ENCODE measurements around the gene CCNB3.
"Not testable (repeated sequence)": the region's sequence is repeated elsewhere in the genome, so short reads cannot be mapped to it uniquely, and the experiment has no call there.

CCNB3 gene, protein sequence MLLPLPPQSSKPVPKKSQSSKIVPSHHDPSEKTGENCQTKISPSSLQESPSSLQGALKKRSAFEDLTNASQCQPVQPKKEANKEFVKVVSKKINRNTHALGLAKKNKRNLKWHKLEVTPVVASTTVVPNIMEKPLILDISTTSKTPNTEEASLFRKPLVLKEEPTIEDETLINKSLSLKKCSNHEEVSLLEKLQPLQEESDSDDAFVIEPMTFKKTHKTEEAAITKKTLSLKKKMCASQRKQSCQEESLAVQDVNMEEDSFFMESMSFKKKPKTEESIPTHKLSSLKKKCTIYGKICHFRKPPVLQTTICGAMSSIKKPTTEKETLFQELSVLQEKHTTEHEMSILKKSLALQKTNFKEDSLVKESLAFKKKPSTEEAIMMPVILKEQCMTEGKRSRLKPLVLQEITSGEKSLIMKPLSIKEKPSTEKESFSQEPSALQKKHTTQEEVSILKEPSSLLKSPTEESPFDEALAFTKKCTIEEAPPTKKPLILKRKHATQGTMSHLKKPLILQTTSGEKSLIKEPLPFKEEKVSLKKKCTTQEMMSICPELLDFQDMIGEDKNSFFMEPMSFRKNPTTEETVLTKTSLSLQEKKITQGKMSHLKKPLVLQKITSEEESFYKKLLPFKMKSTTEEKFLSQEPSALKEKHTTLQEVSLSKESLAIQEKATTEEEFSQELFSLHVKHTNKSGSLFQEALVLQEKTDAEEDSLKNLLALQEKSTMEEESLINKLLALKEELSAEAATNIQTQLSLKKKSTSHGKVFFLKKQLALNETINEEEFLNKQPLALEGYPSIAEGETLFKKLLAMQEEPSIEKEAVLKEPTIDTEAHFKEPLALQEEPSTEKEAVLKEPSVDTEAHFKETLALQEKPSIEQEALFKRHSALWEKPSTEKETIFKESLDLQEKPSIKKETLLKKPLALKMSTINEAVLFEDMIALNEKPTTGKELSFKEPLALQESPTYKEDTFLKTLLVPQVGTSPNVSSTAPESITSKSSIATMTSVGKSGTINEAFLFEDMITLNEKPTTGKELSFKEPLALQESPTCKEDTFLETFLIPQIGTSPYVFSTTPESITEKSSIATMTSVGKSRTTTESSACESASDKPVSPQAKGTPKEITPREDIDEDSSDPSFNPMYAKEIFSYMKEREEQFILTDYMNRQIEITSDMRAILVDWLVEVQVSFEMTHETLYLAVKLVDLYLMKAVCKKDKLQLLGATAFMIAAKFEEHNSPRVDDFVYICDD (N-terminal part only)

DNA sequence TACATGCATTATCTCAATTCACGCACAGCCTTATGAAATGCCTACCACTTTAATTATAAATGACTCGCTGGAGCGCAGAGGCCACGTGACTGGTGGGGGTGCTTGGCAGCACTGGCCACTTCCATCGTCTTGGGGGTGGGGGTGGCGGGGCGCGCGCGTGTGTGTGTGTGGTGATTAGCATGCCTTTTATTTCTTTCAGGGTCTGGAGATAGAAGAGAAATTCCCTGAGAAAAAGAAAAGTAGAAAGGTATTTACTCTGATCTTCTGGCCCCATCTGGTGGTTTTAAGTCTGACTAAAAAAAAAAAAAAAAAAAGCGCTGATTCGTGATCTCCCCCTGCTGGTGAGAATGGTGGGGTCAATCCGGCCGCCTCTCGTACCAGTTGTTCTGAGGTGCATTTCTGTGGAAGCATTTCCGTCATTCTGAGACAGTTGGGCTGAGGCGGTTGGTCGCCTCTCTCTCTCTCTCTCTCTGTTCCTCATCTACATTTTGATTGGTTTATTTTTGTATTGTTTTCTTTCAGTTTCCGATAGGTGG lies at the start of gene CCNB3:
Gene CCNB3 (plus strand): TSS at position 402 of the 536 bp plus-strand sequence. CDS start 80,399 bp downstream, outside the sequence.
- peak; percentile 20 for DNase-seq (ENCODE audit: low read depth)

DNA sequence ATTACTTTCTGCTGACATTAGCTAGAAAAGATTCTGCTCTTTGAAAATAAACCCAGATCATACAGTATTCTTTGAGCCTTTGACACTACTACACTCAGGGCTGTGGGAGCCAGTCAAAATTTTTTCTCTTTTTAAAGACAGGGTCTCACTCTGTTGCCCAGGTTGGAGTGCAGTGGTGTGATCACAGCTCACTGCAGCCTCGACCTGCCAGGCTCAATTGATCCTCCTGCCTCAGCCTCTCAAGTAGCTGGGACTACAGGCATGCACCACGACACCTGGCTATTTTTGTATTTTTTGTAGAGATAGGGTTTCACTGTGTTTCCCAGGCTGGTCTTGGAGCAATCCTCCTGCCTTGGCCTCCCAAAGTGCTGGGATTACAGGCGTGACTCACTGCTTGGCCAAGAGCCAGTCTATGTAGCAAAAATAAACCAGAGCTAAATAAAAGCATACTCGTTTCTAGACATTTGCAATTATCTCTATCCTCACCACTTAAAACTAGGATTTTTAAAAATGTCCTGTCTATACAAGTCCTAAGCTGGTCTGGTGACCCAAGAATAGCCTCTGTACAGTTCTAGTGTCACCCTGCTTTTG lies 46.9 kb upstream of the CCNB3 start:
- DNase-seq (ENCODE audit: low read depth), result no peak

DNA sequence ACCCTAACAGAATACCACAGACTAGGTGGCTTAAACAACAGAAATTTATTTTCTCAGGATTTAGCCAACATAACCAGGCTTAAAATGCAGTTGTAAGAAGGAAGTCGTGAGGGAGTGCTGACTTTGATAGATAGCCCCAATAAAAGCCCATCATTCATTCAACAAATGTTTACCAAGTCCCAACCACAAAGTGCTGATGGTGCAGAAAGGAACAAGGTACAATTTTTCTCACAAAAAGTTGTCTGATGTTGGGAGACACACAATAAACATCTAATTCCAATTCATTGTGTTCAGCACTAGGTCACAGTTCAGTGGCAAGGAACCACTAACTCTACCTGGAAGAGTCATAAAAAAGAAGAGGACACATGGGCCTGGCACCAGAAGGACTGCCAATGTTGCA lies 46.0 kb upstream of the CCNB3 start:
- DNase-seq (ENCODE audit: low read depth), result no peak

DNA sequence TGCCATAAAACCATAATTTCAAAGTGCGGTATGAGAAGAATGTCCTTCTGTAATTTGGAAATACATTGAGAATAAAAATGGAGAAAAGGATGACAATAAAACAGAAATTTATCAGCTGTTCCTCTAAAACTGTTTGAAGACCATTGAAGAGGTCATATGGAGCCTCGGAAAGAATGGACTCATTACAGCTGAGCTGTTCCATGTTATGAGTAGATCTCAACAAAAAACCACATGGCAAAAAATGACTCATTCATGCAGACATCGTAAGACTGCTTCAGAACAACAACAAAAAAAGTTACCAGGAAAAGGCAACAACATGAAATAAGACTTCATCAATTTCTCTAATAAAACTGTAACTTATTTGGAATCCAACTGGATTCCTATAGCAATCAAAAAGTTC lies 43.4 kb upstream of the CCNB3 start:
- DNase-seq (ENCODE audit: low read depth), result no peak

GRCh38 chrX:50165727-50166126 lies 38.8 kb upstream of the CCNB3 start:
- no peak for DNase-seq (ENCODE audit: low read depth)

DNA sequence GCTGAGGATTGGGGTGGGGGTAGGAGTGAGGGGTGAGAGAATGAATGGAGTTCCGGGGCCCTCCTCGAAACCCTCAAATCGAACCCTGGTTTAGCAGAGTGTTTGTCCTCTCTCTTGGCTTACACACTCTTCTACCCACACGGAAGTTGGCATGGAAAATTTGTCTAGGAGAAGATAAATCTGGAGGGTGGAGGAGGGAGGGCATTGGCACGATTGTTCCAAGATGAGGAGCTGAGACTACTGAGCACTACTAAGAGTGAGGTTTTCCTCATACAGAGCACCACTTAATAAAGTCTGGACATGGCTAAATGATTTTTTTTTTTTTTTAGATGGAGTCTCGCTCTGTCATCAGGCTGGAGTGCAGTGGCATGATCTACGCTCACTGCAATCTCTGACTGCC lies 37.2 kb upstream of the CCNB3 start:
- DNase-seq (ENCODE audit: low read depth), result no peak

DNA sequence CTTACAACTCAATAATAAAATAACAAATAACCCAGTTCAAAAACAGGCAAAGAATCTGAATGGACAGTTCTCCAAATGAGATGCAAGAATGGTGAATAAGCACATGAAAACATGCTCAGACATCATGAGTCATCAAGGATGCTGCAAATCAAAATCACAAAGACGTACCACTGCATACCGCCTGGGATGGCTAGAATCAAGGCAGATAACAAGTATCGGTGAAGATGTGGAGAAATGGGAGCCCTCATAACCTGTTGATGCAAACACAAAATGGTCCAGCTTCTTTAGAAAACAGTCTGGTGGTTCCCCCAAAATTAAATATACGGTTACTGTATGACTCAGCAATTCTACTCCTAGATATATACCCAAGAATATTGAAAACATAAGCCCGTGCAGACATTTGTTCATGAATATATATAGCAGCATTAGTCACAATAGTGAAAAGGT lies 36.3 kb upstream of the CCNB3 start:
- DNase-seq (ENCODE audit: low read depth), result no peak

DNA sequence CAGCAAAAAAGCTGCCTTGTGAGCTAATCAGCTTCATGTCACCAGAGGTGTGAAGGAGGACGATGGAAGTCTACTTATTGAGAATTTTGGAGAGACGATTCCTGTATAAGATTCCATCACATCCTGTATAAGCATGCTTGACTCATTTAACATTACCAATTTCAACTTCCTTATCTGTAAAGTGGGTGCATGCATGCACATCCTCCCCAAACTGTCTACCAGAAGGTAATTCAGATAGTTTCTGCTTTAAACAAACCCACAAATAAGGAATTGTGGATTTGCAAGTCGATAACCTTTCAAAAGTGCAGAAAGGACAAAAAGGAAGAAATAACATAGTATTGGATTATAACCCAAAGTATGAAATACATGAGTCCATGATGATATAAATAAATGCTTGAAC lies 34.8 kb upstream of the CCNB3 start:
- no peak for DNase-seq (ENCODE audit: low read depth)

GRCh38 chrX:50180073-50180940 lies 24.3 kb upstream of the CCNB3 start:
- no peak for DNase-seq (ENCODE audit: low read depth)

DNA sequence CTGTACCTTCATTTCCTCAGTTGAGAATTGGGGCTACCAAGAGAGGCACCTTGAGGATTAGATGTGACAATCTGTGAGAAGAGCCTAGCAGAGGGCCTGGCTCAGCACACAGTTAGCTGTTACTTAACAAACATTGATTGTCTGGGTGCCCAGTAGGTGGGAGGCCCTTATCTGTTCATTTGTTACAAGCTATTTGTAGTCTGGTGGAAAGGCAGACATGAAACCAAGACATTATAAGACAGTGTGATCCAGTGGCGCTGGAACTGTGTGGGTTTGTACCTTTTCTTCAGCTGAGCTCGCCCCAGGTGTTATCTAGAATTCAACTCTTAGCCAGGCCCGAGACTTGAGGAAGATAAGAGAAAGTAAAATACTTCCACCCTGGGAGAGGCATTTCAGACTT lies 20.7 kb upstream of the CCNB3 start:
- no peak for DNase-seq (ENCODE audit: low read depth)

GRCh38 chrX:50188859-50189600 lies 15.5 kb upstream of the CCNB3 start:
- DNase-seq (ENCODE audit: low read depth), result no peak

GRCh38 chrX:50198348-50198747 lies 6.2 kb upstream of the CCNB3 start:
- DNase-seq (ENCODE audit: low read depth), result no peak

DNA sequence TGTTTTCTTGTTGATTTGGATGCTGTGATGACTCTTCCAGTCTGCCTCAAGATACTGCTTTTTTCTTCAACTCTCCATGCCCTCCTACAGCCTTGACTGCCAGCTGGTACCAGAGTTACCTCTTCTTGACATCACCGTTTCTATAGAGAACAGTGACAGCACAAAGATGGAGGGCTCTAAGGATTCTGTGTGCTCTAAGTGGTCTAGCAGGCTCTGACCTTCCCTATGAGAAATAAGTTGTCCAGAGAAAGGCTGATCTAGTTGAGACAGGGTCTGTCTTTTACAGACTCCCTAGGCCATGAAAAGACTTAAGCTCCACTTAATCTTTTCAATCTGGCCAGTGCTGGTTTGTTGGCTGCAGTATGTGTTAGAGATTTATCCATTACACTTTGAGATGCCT lies 3.7 kb upstream of the CCNB3 start, which contains the start of gene AKAP4:
Gene AKAP4 (minus strand): TSS at position 101 of the 400 bp plus-strand sequence. CDS start 118 bp downstream, outside the sequence.
- no peak for DNase-seq (ENCODE audit: low read depth)

- no peak for DNase-seq (ENCODE audit: low read depth)
Measured at GRCh38 chrX:50202539-50202938, 2.0 kb upstream of the CCNB3 start.

DNA sequence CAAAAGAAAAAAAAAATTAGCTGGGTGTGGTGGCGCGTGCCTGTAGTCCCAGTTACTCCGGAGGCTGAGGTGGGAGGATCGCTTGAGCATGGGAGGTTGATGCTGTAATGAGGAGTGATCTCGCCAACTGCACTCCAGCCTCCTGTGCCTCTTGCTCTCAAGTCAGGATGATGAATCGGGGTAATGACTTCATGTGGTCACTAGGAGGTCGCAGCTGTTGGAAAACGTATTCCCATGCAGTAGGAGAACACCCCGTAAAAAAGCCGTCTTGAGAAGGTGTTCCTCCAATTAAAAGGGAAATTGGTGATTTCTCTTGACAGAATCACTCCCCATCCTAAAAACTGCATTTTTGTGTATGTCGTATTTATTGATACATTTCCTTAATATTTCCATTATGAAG lies 2.2 kb downstream of the CCNB3 start:
- DNase-seq (ENCODE audit: low read depth), result no peak

- no peak for DNase-seq (ENCODE audit: low read depth)
Measured at GRCh38 chrX:50211510-50211909, 6.9 kb downstream of the CCNB3 start.

DNA sequence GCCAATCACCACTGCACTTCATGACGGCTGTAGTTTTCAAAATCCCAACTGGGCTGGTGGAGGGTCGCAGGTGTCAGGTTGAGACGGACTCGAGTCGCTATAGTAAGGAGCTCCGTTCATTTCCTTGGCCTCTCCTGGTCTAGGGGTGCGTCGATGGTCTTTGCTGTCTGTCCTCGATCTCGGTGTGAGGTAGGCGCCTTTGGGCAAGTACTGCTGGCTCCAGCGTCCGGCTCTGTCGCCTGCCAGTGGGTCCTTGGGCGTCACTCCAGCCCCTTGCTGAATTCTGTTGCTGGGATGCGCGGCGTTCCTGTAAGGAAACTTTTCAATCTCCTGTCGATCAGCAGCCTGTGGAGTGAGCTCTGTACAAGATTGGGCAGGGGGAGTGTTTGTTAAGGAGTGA lies 76.7 kb downstream of the CCNB3 start:
- DNase-seq (ENCODE audit: low read depth), result no peak

DNA sequence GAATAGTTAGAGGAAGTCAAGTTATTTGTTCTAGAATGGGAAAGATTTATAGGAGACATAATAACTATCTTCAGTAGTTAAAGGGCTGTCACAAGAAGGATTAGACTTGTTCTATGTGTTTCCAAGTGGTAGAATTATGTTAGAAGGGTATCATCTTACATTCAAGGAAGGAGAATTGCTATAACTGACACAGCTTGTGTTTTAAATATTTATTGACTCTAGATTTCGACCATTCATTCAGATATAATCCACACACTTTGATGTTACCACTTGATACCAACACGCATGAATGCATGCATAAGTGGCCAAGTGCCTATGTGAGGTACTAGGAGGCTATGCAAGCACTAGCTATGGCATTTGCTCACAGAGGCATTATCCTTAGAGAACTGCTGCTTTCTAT lies 122.7 kb downstream of the CCNB3 start:
- DNase-seq (ENCODE audit: low read depth), result no peak

DNA sequence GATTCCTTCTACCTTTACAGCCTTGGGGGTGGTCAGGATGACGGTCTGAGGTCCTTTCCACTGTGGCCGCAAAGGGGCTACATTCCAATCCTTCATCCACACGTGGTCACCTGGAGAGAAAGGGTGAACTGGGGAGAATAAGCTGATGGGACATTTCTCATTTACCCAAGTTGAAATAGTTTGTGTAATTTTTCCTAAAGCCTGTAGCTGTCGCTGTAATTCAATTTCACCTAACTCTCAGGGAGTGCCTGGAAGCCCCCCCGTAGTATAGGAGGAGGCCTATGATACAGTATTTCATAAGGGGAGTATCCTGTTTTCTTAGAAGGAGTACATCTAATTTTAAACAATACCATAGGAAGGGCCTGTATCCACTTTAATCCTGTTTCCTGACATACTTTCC lies 128.1 kb downstream of the CCNB3 start:
- not testable (repeated sequence) for DNase-seq (ENCODE audit: low read depth)

GRCh38 chrX:50333308-50333707 lies 128.7 kb downstream of the CCNB3 start:
- DNase-seq (ENCODE audit: low read depth), result no peak
